Activated CD4-positive, alpha-beta T cell treated with anti-CD3 and anti-CD28 coated beads, Interleukin-2, amount 50 U/mL, for 16 hours (primary cell): Measurements from ENCODE around the gene ZBED4.
A peak's percentile ranks its signal among the peaks of the same experiment; 100 is the strongest.

ENCODE experiments used
- DNase-seq: peaks from one replicate; pipeline ENCODE4 v3.0.0-alpha.2; 2020

Gene ZBED4

GRCh38 chr22:49906799-49907290 lies 53.2 kb downstream of the ZBED4 start:
- no peak for DNase-seq

- DNase-seq: no peak
These were observed 54.2 kb downstream of the ZBED4 start for GRCh38 chr22:49907807-49908206.

GRCh38 chr22:49909476-49910205 lies 56.0 kb downstream of the ZBED4 start:
- no peak for DNase-seq

GRCh38 chr22:49910229-49911155 lies 56.8 kb downstream of the ZBED4 start:
- no peak for DNase-seq

GRCh38 chr22:49911881-49912625 lies 58.4 kb downstream of the ZBED4 start:
- DNase-seq: no peak

GRCh38 chr22:49913026-49913425 lies 59.4 kb downstream of the ZBED4 start:
- DNase-seq: no peak

- no peak for DNase-seq
These were observed 59.8 kb downstream of the ZBED4 start for GRCh38 chr22:49913446-49913845.

GRCh38 chr22:49914256-49914655 lies 60.6 kb downstream of the ZBED4 start:
- DNase-seq: no peak

- DNase-seq: no peak
These were observed 62.0 kb downstream of the ZBED4 start for GRCh38 chr22:49915610-49916009.

GRCh38 chr22:49916831-49917230 lies 63.2 kb downstream of the ZBED4 start:
- DNase-seq: no peak

- DNase-seq: peak; percentile 98
These were observed 64.6 kb downstream of the ZBED4 start, which contains the start of the genes ALG12 and CRELD2 for GRCh38 chr22:49917974-49918910. TSS of gene ALG12 (minus strand) at chr22:49918438. CDS start at chr22:49913765, 4,673 bp downstream. TSS of gene CRELD2 (plus strand) at chr22:49918634. CDS start at chr22:49918770, 136 bp downstream.

GRCh38 chr22:49918911-49919881 lies 65.6 kb downstream of the ZBED4 start:
- DNase-seq: no peak

- DNase-seq: no peak
These were observed 67.2 kb downstream of the ZBED4 start for GRCh38 chr22:49920859-49921258.

- no peak for DNase-seq
These were observed 68.0 kb downstream of the ZBED4 start for GRCh38 chr22:49921508-49922278.

- no peak for DNase-seq
These were observed 68.8 kb downstream of the ZBED4 start for GRCh38 chr22:49922484-49922883.

GRCh38 chr22:49922926-49923325 lies 69.3 kb downstream of the ZBED4 start:
- no peak for DNase-seq

- DNase-seq: no peak
These were observed 69.8 kb downstream of the ZBED4 start for GRCh38 chr22:49923445-49923844.

- no peak for DNase-seq
These were observed 70.6 kb downstream of the ZBED4 start for GRCh38 chr22:49924113-49924833.
